ENCODE results near the gene PLPP3.

Gene PLPP3

GRCh38 chr1:56517404-56518130 lies 61.8 kb downstream of the PLPP3 start:
- DNase-seq = no peak

GRCh38 chr1:56516539-56517252 lies 62.7 kb downstream of the PLPP3 start:
- DNase-seq = no peak

- no peak for DNase-seq
Measured at GRCh38 chr1:56515898-56516538, 63.3 kb downstream of the PLPP3 start.

GRCh38 chr1:56512724-56513494 lies 66.5 kb downstream of the PLPP3 start:
- DNase-seq = no peak

GRCh38 chr1:56511766-56512165 lies 67.6 kb downstream of the PLPP3 start:
- no peak for DNase-seq

- no peak for DNase-seq
Measured at GRCh38 chr1:56511364-56511763, 68.0 kb downstream of the PLPP3 start.

GRCh38 chr1:56510642-56511021 lies 68.7 kb downstream of the PLPP3 start:
- no peak for DNase-seq

- no peak for DNase-seq
Measured at GRCh38 chr1:56509713-56510641, 69.4 kb downstream of the PLPP3 start.

- no peak for DNase-seq
Measured at GRCh38 chr1:56508523-56508983, 70.8 kb downstream of the PLPP3 start.

GRCh38 chr1:56507925-56508522 lies 71.3 kb downstream of the PLPP3 start:
- no peak for DNase-seq

- no peak for DNase-seq
Measured at GRCh38 chr1:56506951-56507491, 72.3 kb downstream of the PLPP3 start.

GRCh38 chr1:56505792-56506743 lies 73.3 kb downstream of the PLPP3 start:
- DNase-seq = no peak

- no peak for DNase-seq
Measured at GRCh38 chr1:56502700-56503245, 76.6 kb downstream of the PLPP3 start.

- DNase-seq = no peak
Measured at GRCh38 chr1:56501888-56502287, 77.5 kb downstream of the PLPP3 start.

- no peak for DNase-seq
Measured at GRCh38 chr1:56501426-56501825, 77.9 kb downstream of the PLPP3 start.

- DNase-seq = no peak
Measured at GRCh38 chr1:56496821-56497772, 82.3 kb downstream of the PLPP3 start.

GRCh38 chr1:56496158-56496557 lies 83.2 kb downstream of the PLPP3 start:
- DNase-seq = no peak

- DNase-seq = no peak
Measured at GRCh38 chr1:56495538-56495937, 83.8 kb downstream of the PLPP3 start.

GRCh38 chr1:56494306-56494705 lies 85.1 kb downstream of the PLPP3 start:
- DNase-seq = no peak

Measured in GF-D8 (cell line).